ENCODE data around the gene ANTXR1. TPM values are rescaled to one million over a fixed set of nuclear protein-coding genes. Genes with fewer than 3 reads are reported as not detected.

Gene ANTXR1
- total and polyA plus RNA-seq, 9 of the 15 experiments (the other 6 are each of a cell fraction or from before 2014, with no cell fraction given) = 0.07 to 1.00 (median 0.54) TPM

GRCh38 chr2:69076601-69077000 is 63.6 kb downstream of the ANTXR1 start:
- Histone ChIP-seq H3K9ac (ENCODE audit: insufficient read depth in 1 of 2, low read depth in 2 of 2, low read length in 2 of 2) (no peak overlapping the region), H3K27ac (ENCODE audit: extremely low read depth, low read depth, low read length) (no peak overlapping the region), H4K20me1 (replicated peaks; ENCODE audit: control insufficient read depth, insufficient read depth, low read length) (0 out of 2 replicates have a peak, but pooled peaks cover 3% of the 10 kb centered on the region), H3K4me1 (replicated peaks in 1 of 2; ENCODE audit: control insufficient read depth in 2 of 2, insufficient read depth in 2 of 2, low read length in 2 of 2) (no peaks in the 10 kb centered on the region), H3K4me2 (ENCODE audit: insufficient read depth, low read length) (no peak overlapping the region), H2AFZ (ENCODE audit: low read depth, low read length) (no peak overlapping the region), H3K4me3 (no peak overlapping the region), H3K27me3 (ENCODE audit: control insufficient read depth in 2 of 2, insufficient read depth in 2 of 2, low read length in 2 of 2) (peaks cover 3 to 13% of the 10 kb centered on the region in 2 experiments; a peak in 1 of 5 replicates), H3K9me1 (ENCODE audit: control insufficient read depth, insufficient read depth, low read length) (no peaks in the 10 kb centered on the region), H3K36me3 (ENCODE audit: control insufficient read depth, insufficient read depth, low read length) (no peaks in the 10 kb centered on the region), H3K79me2 (ENCODE audit: control insufficient read depth, insufficient read depth, low read length) (no peaks in the 10 kb centered on the region), H3K9me3 (replicated peaks; ENCODE audit: control insufficient read depth, insufficient read depth, low read depth, low read length) (no peaks in the 10 kb centered on the region)
- DNase-seq (ENCODE audit: extremely low read depth in 1 of 4, low spot score in 3 of 4) = no peak
- ChIA-PET CTCF (ENCODE audit: low intra/inter-chr PET ratio) (no interaction called here), POLR2A (interaction anchor here (0.8 kb wide), 1 partner anchor 26 kb away, joined by 4 read pairs; no protein-coding TSS in a partner anchor)
- no peak for ATAC-seq
- in situ Hi-C loops (cut with MboI) = no loop called here
- no peak for FAIRE-seq
- TF ChIP-seq MEF2A (IDR thresholded peaks at IDR 0.05; ENCODE audit: control insufficient read depth, low read depth, low read length) (no peak), POLR2A (conservative IDR thresholded peaks at IDR 0.05) (no peak), ASH1L (IDR thresholded peaks at IDR 0.05; ENCODE audit: borderline replicate concordance, low read depth, partially characterized antibody) (no peak), TEAD4 (IDR thresholded peaks at IDR 0.05; ENCODE audit: low read length) (no peak), TEAD4 (CRISPR knock-in tag; IDR thresholded peaks at IDR 0.05; ENCODE audit: borderline replicate concordance) (no peak), NELFE (IDR thresholded peaks at IDR 0.05; ENCODE audit: insufficient read depth, insufficient read length) (no peak), CHAMP1 (IDR thresholded peaks at IDR 0.05) (no peak), RBM17 (IDR thresholded peaks at IDR 0.05; ENCODE audit: borderline replicate concordance, low read depth, low read length) (no peak), MAZ (CRISPR knock-in tag; conservative IDR thresholded peaks at IDR 0.05 in 1 of 2, IDR thresholded peaks at IDR 0.05 in 1 of 2) (no peak), DMBX1 (CRISPR knock-in tag; IDR thresholded peaks at IDR 0.05; ENCODE audit: borderline replicate concordance) (no peak), CBFA2T2 (conservative IDR thresholded peaks at IDR 0.05) (no peak), USF2 (CRISPR knock-in tag; IDR thresholded peaks at IDR 0.05) (no peak), ZNF695 (CRISPR knock-in tag; IDR thresholded peaks at IDR 0.05) (no peak), NFIX (CRISPR knock-in tag; IDR thresholded peaks at IDR 0.05; ENCODE audit: low read depth) (no peak), NR1H2 (CRISPR knock-in tag; IDR thresholded peaks at IDR 0.05) (no peak), PHF8 (IDR thresholded peaks at IDR 0.05; ENCODE audit: borderline replicate concordance, low read length) (no peak), ZNF436 (CRISPR knock-in tag; IDR thresholded peaks at IDR 0.05) (no peak), HBP1 (CRISPR knock-in tag; IDR thresholded peaks at IDR 0.05) (no peak)
- intact Hi-C loops (cut with micrococcal nuclease) = no loop called here
- WGBS (ENCODE audit: insufficient coverage, low coverage, missing lambda C conversion rate) = 0% methylated on average over 2 of the region's 2 CpGs
- no TSS peak for BruUV-seq (replicated peaks)
